ENCODE results near the gene MUS81. TPM values are rescaled to one million over a fixed set of nuclear protein-coding genes. Genes with fewer than 3 reads are reported as not detected.

The MUS81 gene
- total and polyA plus RNA-seq, 9 of the 15 experiments (the other 6 are each of a cell fraction or from before 2014, with no cell fraction given), result 13.4 to 118 (median 53.7) TPM

- TF ChIP-seq SPI1 (IDR thresholded peaks at IDR 0.05; ENCODE audit: borderline replicate concordance, low read depth, low read length) (no peak), ETS2 (tag; IDR thresholded peaks at IDR 0.05; ENCODE audit: borderline replicate concordance, poor library complexity, severe bottlenecking) (no peak), ZNF76 (CRISPR knock-in tag; IDR thresholded peaks at IDR 0.05; ENCODE audit: borderline replicate concordance) (no peak), MEIS2 (IDR thresholded peaks at IDR 0.05; ENCODE audit: partially characterized antibody) (no peak)
Measured at GRCh38 chr11:65868076-65868667, 7.9 kb downstream of the MUS81 start (continued).

GRCh38 chr11:65868907-65869306 is 8.7 kb downstream of the MUS81 start:
- TF ChIP-seq SUPT5H (IDR thresholded peaks at IDR 0.05) (0 out of 2 replicates have a peak, but pooled peaks have one; percentile 2), RFX5 (IDR thresholded peaks at IDR 0.05; ENCODE audit: low read depth, low read length) (no peak), MYNN (IDR thresholded peaks at IDR 0.05) (0 out of 2 replicates have a peak, but pooled peaks have one; percentile 14), MYNN (CRISPR knock-in tag; IDR thresholded peaks at IDR 0.05) (no peak)
- H3K9me3 ChIP-seq (replicated peaks; ENCODE audit: control insufficient read depth, insufficient read depth, low read depth, low read length), result no peaks in the 10 kb centered on the region
- ChIA-PET POLR2A (interaction anchor here (0.6 to 8.2 kb wide), 14 partner anchors 9 to 412 kb away, joined by 3 to 151 read pairs (median 3); partner anchors contain the start of genes CCDC85B, CFL1, CTSW and FIBP), CTCF (ENCODE audit: low intra/inter-chr PET ratio) (no interaction called here)
- in situ Hi-C loops (cut with MboI) (no loop called here), intact Hi-C loops (cut with micrococcal nuclease) (no loop called here)
- 0 out of 3 replicates have a peak overlapping the region, but pooled peaks have one; percentile 4 for H3K27ac ChIP-seq (ENCODE audit: extremely low read depth, low read depth, low read length)
- peaks cover 43% of the 10 kb centered on the region; the same call in 2 of the 3 replicates for H3K36me3 ChIP-seq (ENCODE audit: control insufficient read depth, insufficient read depth, low read length)
- H3K4me2 ChIP-seq (ENCODE audit: insufficient read depth, low read length), result no peak overlapping the region
- H3K9ac ChIP-seq (ENCODE audit: insufficient read depth in 1 of 2, low read depth in 2 of 2, low read length in 2 of 2), result peak overlapping the region in 1 of 2 experiments; percentile 9; a peak in 1 of 4 replicates
- no peaks in the 10 kb centered on the region for H3K9me1 ChIP-seq (ENCODE audit: control insufficient read depth, insufficient read depth, low read length)
- H3K4me3 ChIP-seq, result no peak overlapping the region
- H3K79me2 ChIP-seq (ENCODE audit: control insufficient read depth, insufficient read depth, low read length), result no peaks in the 10 kb centered on the region
- no peak overlapping the region for H2AFZ ChIP-seq (ENCODE audit: low read depth, low read length)
- peak; percentile 2 for ATAC-seq
- H3K4me1 ChIP-seq (replicated peaks in 1 of 2; ENCODE audit: control insufficient read depth in 2 of 2, insufficient read depth in 2 of 2, low read length in 2 of 2), result peaks cover 23 to 75% of the 10 kb centered on the region in 2 experiments
- H4K20me1 ChIP-seq (replicated peaks; ENCODE audit: control insufficient read depth, insufficient read depth, low read length), result no peaks in the 10 kb centered on the region
- no peak for FAIRE-seq
- WGBS (ENCODE audit: insufficient coverage, low coverage, missing lambda C conversion rate), result 82% methylated on average over 3 of the region's 3 CpGs
- BruUV-seq (replicated peaks), result no TSS peak
- no peaks in the 10 kb centered on the region for H3K27me3 ChIP-seq (ENCODE audit: control insufficient read depth in 2 of 2, insufficient read depth in 2 of 2, low read length in 2 of 2)
- no peak for DNase-seq (ENCODE audit: extremely low read depth in 1 of 4, low spot score in 3 of 4)
